Adrenal gland (tissue), 5 donors: ENCODE results near the gene SF3B3.

Experiments
- CTCF ChIP-seq, 6 experiments: fragments of 450-650 bp in 4 of 6; fragments of 200-600 bp in 2 of 6; sonication (generic) in 1 of 6; IDR thresholded peaks; 1 replicate in 5 of 6; 2 replicates in 1 of 6; pipeline versions ENCODE4 v1.5.1 to v1.8.0; 2016 to 2021; ENCODE audit warnings: antibody characterized with exemption in 6 of 6, mild to moderate bottlenecking in 2 of 6, moderate library complexity in 1 of 6
- POLR2A ChIP-seq, 2 donors: fragments of 450-650 bp; IDR thresholded peaks; one replicate each; pipeline ENCODE4 v1.6.1; 2017; ENCODE audit warnings: antibody characterized with exemption in 2 of 2, mild to moderate bottlenecking in 2 of 2, moderate library complexity in 1 of 2
- donor health status: DM: no; HTN: no; CAD: no.

- TF ChIP-seq CTCF (IDR thresholded peaks at IDR 0.05) (no peak), POLR2A (IDR thresholded peaks at IDR 0.05) (no peak)
Measured at GRCh38 chr16:70569752-70570151, 46.1 kb downstream of the SF3B3 start.
